ENCODE results near the gene CFAP54. TPM values are rescaled to one million over a fixed set of nuclear protein-coding genes. Genes with fewer than 3 reads are reported as not detected.
"Not testable (repeated sequence)": the region's sequence is repeated elsewhere in the genome, so short reads cannot be mapped to it uniquely, and the experiment has no call there.

The CFAP54 gene
- total RNA-seq, 1 donor = 0.21 TPM

GRCh38 chr12:96462571-96463280 lies 26.7 kb upstream of the CFAP54 start:
- no peaks in the 10 kb centered on the region for H3K9me3 ChIP-seq (ENCODE audit: low read depth, low read length)
- H3K4me1 ChIP-seq (ENCODE audit: insufficient read depth, low read length) = no peaks in the 10 kb centered on the region
- no peak overlapping the region for H3K4me3 ChIP-seq (ENCODE audit: low read length)
- H3K27me3 ChIP-seq (ENCODE audit: insufficient read depth, low read length) = no peaks in the 10 kb centered on the region

DNA sequence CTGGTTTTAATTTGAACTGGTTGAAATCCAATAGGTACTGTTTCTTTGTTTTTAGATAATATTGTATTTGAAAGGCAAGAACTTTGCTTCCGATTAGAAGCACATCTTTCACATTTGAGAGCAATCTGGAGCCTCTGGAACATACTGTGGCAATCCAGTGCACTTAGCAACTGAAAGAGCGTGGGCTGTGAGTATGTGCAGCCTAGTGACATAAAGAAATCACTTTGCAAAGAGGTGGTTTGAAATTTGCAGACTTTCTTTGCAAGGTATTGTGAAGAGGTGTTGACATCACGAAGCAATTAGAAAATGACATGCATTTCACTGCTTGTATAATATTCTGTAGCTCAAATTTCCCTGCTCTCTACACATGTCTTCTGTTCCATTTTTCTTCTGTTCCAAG lies 23.5 kb upstream of the CFAP54 start:
- no peaks in the 10 kb centered on the region for H3K27me3 ChIP-seq (ENCODE audit: insufficient read depth, low read length)
- H3K9me3 ChIP-seq (ENCODE audit: low read depth, low read length) = no peaks in the 10 kb centered on the region
- no peak overlapping the region for H3K4me3 ChIP-seq (ENCODE audit: low read length)
- H3K4me1 ChIP-seq (ENCODE audit: insufficient read depth, low read length) = no peaks in the 10 kb centered on the region

GRCh38 chr12:96466939-96467751 lies 22.2 kb upstream of the CFAP54 start:
- Histone ChIP-seq H3K9me3 (ENCODE audit: low read depth, low read length) (no peaks in the 10 kb centered on the region), H3K27me3 (ENCODE audit: insufficient read depth, low read length) (no peaks in the 10 kb centered on the region), H3K4me1 (ENCODE audit: insufficient read depth, low read length) (no peaks in the 10 kb centered on the region), H3K4me3 (ENCODE audit: low read length) (no peak overlapping the region)

DNA sequence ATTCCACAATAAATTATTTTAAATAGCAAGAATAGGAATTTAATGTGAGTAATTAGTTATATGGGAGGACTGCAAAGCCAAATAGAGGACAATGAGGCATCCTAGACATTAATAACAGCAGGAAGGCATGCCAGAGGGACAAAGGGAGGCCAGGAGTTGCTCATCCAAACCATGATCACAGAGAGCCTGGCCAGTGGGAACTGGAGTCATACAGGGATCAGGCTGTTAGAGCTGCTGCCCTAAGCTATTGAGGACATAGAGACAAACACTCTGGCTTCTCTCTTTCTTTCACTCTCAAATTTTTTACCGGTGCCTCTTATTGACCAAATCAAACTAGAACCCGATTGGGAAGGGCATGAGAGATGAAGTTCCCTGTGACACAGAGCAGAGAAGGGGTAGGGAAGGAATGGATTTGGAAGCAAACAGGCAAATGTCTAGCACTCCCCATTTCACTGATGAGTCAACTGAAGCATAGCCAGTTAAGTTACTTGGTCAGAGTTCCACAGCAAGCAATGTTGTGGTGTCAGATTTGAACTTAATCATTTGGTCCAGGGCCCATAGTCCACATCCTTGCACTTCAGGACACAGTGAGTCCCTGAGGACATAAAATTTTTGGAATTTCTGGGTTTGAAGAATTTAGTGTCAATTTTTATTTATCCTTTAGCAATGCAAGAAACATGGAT lies 17.9 kb upstream of the CFAP54 start:
- Histone ChIP-seq H3K4me3 (ENCODE audit: low read length) (no peak overlapping the region), H3K4me1 (ENCODE audit: insufficient read depth, low read length) (peaks cover 6% of the 10 kb centered on the region), H3K9me3 (ENCODE audit: low read depth, low read length) (no peaks in the 10 kb centered on the region)

GRCh38 chr12:96472384-96472783 lies 17.0 kb upstream of the CFAP54 start:
- Histone ChIP-seq H3K4me3 (ENCODE audit: low read length) (no peak overlapping the region), H3K4me1 (ENCODE audit: insufficient read depth, low read length) (peaks cover 6% of the 10 kb centered on the region), H3K9me3 (ENCODE audit: low read depth, low read length) (no peaks in the 10 kb centered on the region)

More for the DNA sequence above, 17.9 kb upstream of the CFAP54 start:
- H3K27me3 ChIP-seq (ENCODE audit: insufficient read depth, low read length) = no peaks in the 10 kb centered on the region

GRCh38 chr12:96473394-96474093 lies 15.8 kb upstream of the CFAP54 start:
- Histone ChIP-seq H3K4me3 (ENCODE audit: low read length) (no peak overlapping the region), H3K9me3 (ENCODE audit: low read depth, low read length) (no peaks in the 10 kb centered on the region), H3K4me1 (ENCODE audit: insufficient read depth, low read length) (peaks cover 6% of the 10 kb centered on the region), H3K27me3 (ENCODE audit: insufficient read depth, low read length) (no peaks in the 10 kb centered on the region)

More at GRCh38 chr12:96472384-96472783, 17.0 kb upstream of the CFAP54 start:
- H3K27me3 ChIP-seq (ENCODE audit: insufficient read depth, low read length) = no peaks in the 10 kb centered on the region

- peaks cover 6% of the 10 kb centered on the region for H3K4me1 ChIP-seq (ENCODE audit: insufficient read depth, low read length)
- no peak overlapping the region for H3K4me3 ChIP-seq (ENCODE audit: low read length)
- no peaks in the 10 kb centered on the region for H3K9me3 ChIP-seq (ENCODE audit: low read depth, low read length)
- H3K27me3 ChIP-seq (ENCODE audit: insufficient read depth, low read length) = no peaks in the 10 kb centered on the region
Measured at GRCh38 chr12:96474206-96474605, 15.2 kb upstream of the CFAP54 start.

- Histone ChIP-seq H3K4me3 (ENCODE audit: low read length) (no peak overlapping the region), H3K9me3 (ENCODE audit: low read depth, low read length) (no peaks in the 10 kb centered on the region), H3K4me1 (ENCODE audit: insufficient read depth, low read length) (peaks cover under 1% of the 10 kb centered on the region), H3K27me3 (ENCODE audit: insufficient read depth, low read length) (no peaks in the 10 kb centered on the region)
Measured at GRCh38 chr12:96478011-96478410, 11.4 kb upstream of the CFAP54 start.

DNA sequence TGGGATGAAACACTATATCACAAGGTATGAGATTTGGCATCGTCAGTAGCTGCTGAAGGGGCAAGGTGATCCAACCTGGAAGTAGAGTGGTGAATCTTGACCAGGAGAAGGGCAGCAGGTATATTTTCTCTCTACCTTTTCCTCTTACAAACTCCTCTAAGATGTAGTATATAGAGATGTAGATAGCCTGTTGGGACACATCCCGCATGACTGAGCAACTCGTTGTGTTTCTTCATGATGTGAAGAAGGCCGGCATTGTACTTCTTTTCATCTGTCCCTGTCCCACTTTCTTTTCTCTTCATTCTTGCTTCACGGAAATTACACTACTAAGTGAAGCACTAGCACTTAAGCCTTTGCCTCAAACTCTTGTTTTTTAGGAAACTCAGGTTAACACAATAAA lies 7.3 kb upstream of the CFAP54 start:
- peaks cover 13% of the 10 kb centered on the region for H3K4me1 ChIP-seq (ENCODE audit: insufficient read depth, low read length)
- H3K27me3 ChIP-seq (ENCODE audit: insufficient read depth, low read length) = no peaks in the 10 kb centered on the region
- no peak overlapping the region for H3K4me3 ChIP-seq (ENCODE audit: low read length)
- no peaks in the 10 kb centered on the region for H3K9me3 ChIP-seq (ENCODE audit: low read depth, low read length)

GRCh38 chr12:96483116-96483515 lies 6.3 kb upstream of the CFAP54 start:
- Histone ChIP-seq H3K9me3 (ENCODE audit: low read depth, low read length) (no peaks in the 10 kb centered on the region), H3K4me1 (ENCODE audit: insufficient read depth, low read length) (peaks cover 13% of the 10 kb centered on the region), H3K27me3 (ENCODE audit: insufficient read depth, low read length) (no peaks in the 10 kb centered on the region), H3K4me3 (ENCODE audit: low read length) (no peak overlapping the region)

DNA sequence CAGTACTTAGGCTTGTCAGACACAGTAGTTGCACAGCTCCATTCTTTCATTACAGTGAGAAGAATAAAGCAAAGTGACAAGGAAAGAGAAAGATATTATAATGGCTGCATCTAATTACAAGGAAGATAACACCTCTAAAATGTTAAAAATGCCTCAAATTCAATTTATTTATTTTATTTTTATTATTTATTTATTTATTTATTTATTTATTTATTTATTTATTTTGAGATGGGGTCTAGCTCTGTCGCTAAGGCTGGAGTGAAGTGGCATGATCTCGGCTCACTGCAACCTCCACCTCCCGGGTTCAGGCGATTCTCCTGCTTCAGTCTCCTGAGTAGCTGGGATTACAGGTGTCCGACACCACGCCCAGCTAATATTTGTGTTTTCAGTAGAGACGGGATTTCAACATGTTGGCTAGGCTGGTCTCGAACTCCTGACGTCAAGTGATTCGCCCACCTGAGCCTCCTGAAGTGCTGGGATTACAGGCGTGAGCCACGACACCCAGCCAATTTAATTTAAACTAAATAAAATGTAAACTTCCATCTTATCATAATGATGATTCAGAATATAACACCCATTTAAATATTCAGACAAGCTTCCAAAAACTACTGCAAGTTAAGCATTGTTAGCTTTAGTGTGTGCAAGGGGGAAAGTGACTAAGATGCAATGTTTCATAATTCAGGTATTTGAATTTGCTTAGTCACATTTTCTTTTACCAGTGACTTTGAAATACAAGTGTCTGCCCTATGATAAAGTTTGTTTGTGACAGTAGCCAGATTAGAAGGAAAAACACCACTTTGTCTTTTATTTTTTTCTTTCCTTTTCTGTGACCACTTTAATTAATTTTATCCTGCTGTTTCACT lies 2.4 kb upstream of the CFAP54 start:
- Histone ChIP-seq H3K9me3 (ENCODE audit: low read depth, low read length) (no peaks in the 10 kb centered on the region), H3K4me3 (ENCODE audit: low read length) (no peak overlapping the region), H3K4me1 (ENCODE audit: insufficient read depth, low read length) (peaks cover 18% of the 10 kb centered on the region), H3K27me3 (ENCODE audit: insufficient read depth, low read length) (no peaks in the 10 kb centered on the region)

- Histone ChIP-seq H3K4me3 (ENCODE audit: low read length) (no peak overlapping the region), H3K27me3 (ENCODE audit: insufficient read depth, low read length) (no peaks in the 10 kb centered on the region), H3K4me1 (ENCODE audit: insufficient read depth, low read length) (peaks cover 18% of the 10 kb centered on the region), H3K9me3 (ENCODE audit: low read depth, low read length) (no peaks in the 10 kb centered on the region)
Measured at GRCh38 chr12:96487634-96488033, 1.7 kb upstream of the CFAP54 start.

DNA sequence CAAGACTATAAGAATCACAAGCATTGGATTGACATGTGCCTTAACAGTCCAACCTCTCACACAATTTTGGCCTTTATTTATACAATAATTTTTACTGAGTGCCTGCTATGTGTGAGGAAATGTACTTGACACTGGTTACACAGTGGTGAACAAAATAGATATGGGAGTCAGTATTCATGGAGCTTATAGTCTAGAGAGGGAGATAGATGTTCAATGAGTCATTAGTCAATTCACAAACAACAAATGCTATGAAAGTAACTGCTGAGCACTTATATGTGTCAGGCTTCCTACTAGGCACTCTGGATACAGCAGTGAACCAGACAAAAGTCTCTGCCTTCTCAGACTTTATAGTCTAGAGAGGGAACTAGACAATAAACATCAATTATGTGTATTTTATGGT lies 3.7 kb downstream of the CFAP54 start:
- H3K4me1 ChIP-seq (ENCODE audit: insufficient read depth, low read length) = peaks cover 14% of the 10 kb centered on the region
- no peaks in the 10 kb centered on the region for H3K9me3 ChIP-seq (ENCODE audit: low read depth, low read length)
- no peak overlapping the region for H3K4me3 ChIP-seq (ENCODE audit: low read length)
- H3K27me3 ChIP-seq (ENCODE audit: insufficient read depth, low read length) = no peaks in the 10 kb centered on the region

- H3K4me3 ChIP-seq (ENCODE audit: low read length); H3K9me3 ChIP-seq (ENCODE audit: low read depth, low read length); H3K27me3 ChIP-seq (ENCODE audit: insufficient read depth, low read length): not testable (repeated sequence)
- H3K4me1 ChIP-seq (ENCODE audit: insufficient read depth, low read length) = peaks cover 14% of the 10 kb centered on the region
Measured at GRCh38 chr12:96494154-96494553, 4.8 kb downstream of the CFAP54 start.

All from mononuclear cell (primary cell).